SK-N-SH treated with all-trans-retinoic acid at 6 μM for 48 hours (cell line): ENCODE data around the gene PLAC8L1.

ENCODE experiments used
- ARNTL ChIP-seq: fragments of 450-650 bp; formaldehyde crosslinking; IDR thresholded peaks from 2 replicates; pipeline ENCODE4 v1.5.0; 2020; ENCODE audit warnings: low read depth, mild to moderate bottlenecking, moderate library complexity, borderline replicate concordance
- CSDC2 ChIP-seq: fragments of 250-450 bp; sonication (Bioruptor Pico); IDR thresholded peaks from 2 replicates; pipeline ENCODE4 v1.5.0; 2020; ENCODE audit warnings: mild to moderate bottlenecking, moderate library complexity
- ESRRG ChIP-seq: fragments of 250-450 bp; sonication (Bioruptor Pico); IDR thresholded peaks from 2 replicates; pipeline ENCODE4 v1.6.1; 2021; ENCODE audit warnings: mild to moderate bottlenecking
- GLIS3 ChIP-seq: fragments of 250-450 bp; sonication (Bioruptor Pico); IDR thresholded peaks from 2 replicates; pipeline ENCODE4 v1.5.0; 2020; ENCODE audit warnings: mild to moderate bottlenecking, moderate library complexity
- SNAI2 ChIP-seq: fragments of 250-450 bp; sonication (Bioruptor Pico); IDR thresholded peaks from 2 replicates; pipeline ENCODE4 v1.5.0; 2020; ENCODE audit warnings: mild to moderate bottlenecking, moderate library complexity
- TCF4 ChIP-seq: fragments of 250-450 bp; sonication (Bioruptor Pico); IDR thresholded peaks from 2 replicates; pipeline ENCODE4 v1.8.0; 2021; ENCODE audit warnings: mild to moderate bottlenecking, moderate library complexity, borderline replicate concordance
- TOX ChIP-seq: fragments of 250-450 bp; sonication (Bioruptor Pico); IDR thresholded peaks from 2 replicates; pipeline ENCODE4 v1.8.0; 2021; ENCODE audit warnings: mild to moderate bottlenecking, moderate library complexity, borderline replicate concordance
- ZC3H10 ChIP-seq: fragments of 250-450 bp; sonication (Bioruptor Pico); IDR thresholded peaks from 2 replicates; pipeline ENCODE4 v1.5.1; 2021; ENCODE audit warnings: mild to moderate bottlenecking, moderate library complexity
- ZFP3 ChIP-seq: fragments of 250-450 bp; sonication (Bioruptor Pico); IDR thresholded peaks from 2 replicates; pipeline ENCODE4 v1.5.0; 2020; ENCODE audit warnings: mild to moderate bottlenecking, moderate library complexity
- ZFP30 ChIP-seq: fragments of 450-650 bp; formaldehyde crosslinking; IDR thresholded peaks from 2 replicates; pipeline ENCODE4 v1.5.0; 2022; ENCODE audit warnings: mild to moderate bottlenecking, moderate library complexity
- ZNF70 ChIP-seq: fragments of 450-650 bp; formaldehyde crosslinking; IDR thresholded peaks from 2 replicates; pipeline ENCODE4 v1.5.0; 2020; ENCODE audit warnings: mild to moderate bottlenecking, moderate library complexity
- TF ChIP-seq, protein P1 (sequence below): fragments of 250-450 bp; sonication (Bioruptor Pico); IDR thresholded peaks from 2 replicates; pipeline ENCODE4 v1.8.0; 2020; ENCODE audit warnings: mild to moderate bottlenecking, moderate library complexity, borderline replicate concordance
- TF ChIP-seq, protein P2 (sequence below): fragments of 250-450 bp; sonication (Bioruptor Pico); IDR thresholded peaks from 2 replicates; pipeline ENCODE4 v1.5.1; 2020; ENCODE audit warnings: low read depth, mild to moderate bottlenecking, moderate library complexity
- TF ChIP-seq, protein P3 (sequence below): fragments of 250-450 bp; sonication (Bioruptor Pico); IDR thresholded peaks from 2 replicates; pipeline ENCODE4 v1.8.0; 2021; ENCODE audit warnings: low read depth, mild to moderate bottlenecking, moderate library complexity, borderline replicate concordance

DNA sequence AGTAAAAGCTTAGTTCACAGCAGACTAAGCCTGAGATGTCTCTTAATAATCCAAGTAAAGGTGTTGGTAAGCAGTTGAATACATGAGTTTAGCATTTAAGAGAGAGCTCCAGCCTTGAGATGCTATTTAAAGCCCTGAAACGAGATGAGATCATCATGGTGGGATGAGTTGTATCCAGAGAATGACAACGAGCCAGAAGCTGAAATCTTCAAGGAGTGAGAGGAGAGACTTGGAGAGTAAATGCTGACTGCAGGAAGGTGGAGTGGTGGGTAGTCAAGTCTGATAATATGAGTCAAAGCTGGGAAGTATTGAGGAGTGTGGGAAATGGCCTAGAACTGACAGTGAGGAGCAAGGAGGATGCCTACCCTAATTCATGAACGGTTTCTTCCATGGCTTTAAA, 53.7 kb downstream of the PLAC8L1 start:
- TF ChIP-seq ZFP3 (CRISPR knock-in tag) (no peak), ARNTL (no peak), GLIS3 (no peak), TOX (CRISPR knock-in tag) (no peak), ZC3H10 (CRISPR knock-in tag) (no peak), CSDC2 (CRISPR knock-in tag) (no peak), ZFP30 (CRISPR knock-in tag) (no peak), TCF4 (CRISPR knock-in tag) (no peak), SNAI2 (no peak), ZNF70 (CRISPR knock-in tag) (no peak), ESRRG (CRISPR knock-in tag) (no peak)
- TF ChIP-seq, protein P1, sequence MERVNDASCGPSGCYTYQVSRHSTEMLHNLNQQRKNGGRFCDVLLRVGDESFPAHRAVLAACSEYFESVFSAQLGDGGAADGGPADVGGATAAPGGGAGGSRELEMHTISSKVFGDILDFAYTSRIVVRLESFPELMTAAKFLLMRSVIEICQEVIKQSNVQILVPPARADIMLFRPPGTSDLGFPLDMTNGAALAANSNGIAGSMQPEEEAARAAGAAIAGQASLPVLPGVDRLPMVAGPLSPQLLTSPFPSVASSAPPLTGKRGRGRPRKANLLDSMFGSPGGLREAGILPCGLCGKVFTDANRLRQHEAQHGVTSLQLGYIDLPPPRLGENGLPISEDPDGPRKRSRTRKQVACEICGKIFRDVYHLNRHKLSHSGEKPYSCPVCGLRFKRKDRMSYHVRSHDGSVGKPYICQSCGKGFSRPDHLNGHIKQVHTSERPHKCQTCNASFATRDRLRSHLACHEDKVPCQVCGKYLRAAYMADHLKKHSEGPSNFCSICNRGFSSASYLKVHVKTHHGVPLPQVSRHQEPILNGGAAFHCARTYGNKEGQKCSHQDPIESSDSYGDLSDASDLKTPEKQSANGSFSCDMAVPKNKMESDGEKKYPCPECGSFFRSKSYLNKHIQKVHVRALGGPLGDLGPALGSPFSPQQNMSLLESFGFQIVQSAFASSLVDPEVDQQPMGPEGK (CRISPR knock-in tag) = no peak
- TF ChIP-seq, protein P2, sequence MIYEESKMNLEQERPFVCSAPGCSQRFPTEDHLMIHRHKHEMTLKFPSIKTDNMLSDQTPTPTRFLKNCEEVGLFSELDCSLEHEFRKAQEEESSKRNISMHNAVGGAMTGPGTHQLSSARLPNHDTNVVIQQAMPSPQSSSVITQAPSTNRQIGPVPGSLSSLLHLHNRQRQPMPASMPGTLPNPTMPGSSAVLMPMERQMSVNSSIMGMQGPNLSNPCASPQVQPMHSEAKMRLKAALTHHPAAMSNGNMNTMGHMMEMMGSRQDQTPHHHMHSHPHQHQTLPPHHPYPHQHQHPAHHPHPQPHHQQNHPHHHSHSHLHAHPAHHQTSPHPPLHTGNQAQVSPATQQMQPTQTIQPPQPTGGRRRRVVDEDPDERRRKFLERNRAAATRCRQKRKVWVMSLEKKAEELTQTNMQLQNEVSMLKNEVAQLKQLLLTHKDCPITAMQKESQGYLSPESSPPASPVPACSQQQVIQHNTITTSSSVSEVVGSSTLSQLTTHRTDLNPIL (CRISPR knock-in tag) = no peak
- TF ChIP-seq, protein P3, sequence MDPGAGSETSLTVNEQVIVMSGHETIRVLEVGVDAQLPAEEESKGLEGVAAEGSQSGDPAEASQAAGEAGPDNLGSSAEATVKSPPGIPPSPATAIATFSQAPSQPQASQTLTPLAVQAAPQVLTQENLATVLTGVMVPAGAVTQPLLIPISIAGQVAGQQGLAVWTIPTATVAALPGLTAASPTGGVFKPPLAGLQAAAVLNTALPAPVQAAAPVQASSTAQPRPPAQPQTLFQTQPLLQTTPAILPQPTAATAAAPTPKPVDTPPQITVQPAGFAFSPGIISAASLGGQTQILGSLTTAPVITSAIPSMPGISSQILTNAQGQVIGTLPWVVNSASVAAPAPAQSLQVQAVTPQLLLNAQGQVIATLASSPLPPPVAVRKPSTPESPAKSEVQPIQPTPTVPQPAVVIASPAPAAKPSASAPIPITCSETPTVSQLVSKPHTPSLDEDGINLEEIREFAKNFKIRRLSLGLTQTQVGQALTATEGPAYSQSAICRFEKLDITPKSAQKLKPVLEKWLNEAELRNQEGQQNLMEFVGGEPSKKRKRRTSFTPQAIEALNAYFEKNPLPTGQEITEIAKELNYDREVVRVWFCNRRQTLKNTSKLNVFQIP (CRISPR knock-in tag) = no peak
